GM21723 (cell line): ENCODE data around the gene SURF2.
A peak's percentile ranks its signal among the peaks of the same experiment; 100 is the strongest.
"Not testable (repeated sequence)": the region's sequence is repeated elsewhere in the genome, so short reads cannot be mapped to it uniquely, and the experiment has no call there.

Experiments used
- ATAC-seq: cut with Tn5 transposase; IDR thresholded peaks from one replicate; pipeline ENCODE4 v1.9.1; 2021; ENCODE audit warnings: mild to moderate bottlenecking, moderate library complexity; ENCODE audit not compliant: unreplicated experiment

SURF2 gene

DNA sequence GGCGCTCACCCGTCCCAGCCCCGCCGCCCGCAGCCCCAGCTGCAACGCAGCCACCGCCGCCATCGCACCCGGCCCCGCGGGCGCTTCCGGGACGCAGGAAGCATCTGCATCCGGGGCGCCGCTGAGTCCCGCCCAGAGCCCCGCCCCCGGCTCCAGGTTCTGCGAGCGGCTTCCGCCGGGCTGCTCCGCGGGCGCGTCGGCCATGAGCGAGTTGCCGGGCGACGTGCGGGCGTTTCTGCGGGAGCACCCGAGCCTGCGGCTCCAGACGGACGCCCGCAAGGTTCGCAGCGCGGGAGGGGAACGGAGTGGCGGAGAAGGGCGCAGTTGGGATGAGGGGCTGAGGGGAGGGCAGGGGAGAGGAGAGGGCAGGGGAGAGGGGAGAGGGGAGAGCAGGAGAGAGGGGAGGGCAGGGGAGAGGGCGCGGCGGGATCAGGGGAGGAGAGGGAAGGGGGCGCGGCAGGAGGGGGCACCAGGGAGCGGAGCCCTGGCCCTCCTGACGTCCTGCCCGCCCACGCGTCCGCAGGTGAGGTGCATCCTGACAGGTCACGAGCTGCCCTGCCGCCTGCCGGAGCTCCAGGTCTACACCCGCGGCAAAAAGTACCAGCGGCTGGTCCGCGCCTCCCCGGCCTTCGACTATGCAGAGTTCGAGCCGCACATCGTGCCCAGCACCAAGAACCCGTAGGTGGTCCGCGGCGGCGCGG is at the start of gene SURF2, which contains the start of gene SURF1:
TSS of gene SURF2 (plus strand) at position 160 of the 701 bp plus-strand sequence. CDS start at position 203, 43 bp downstream.
TSS of gene SURF1 (minus strand) at position 97 of the 701 bp plus-strand sequence. CDS start at position 63, 34 bp downstream.
- ATAC-seq, result peak; percentile 50

DNA sequence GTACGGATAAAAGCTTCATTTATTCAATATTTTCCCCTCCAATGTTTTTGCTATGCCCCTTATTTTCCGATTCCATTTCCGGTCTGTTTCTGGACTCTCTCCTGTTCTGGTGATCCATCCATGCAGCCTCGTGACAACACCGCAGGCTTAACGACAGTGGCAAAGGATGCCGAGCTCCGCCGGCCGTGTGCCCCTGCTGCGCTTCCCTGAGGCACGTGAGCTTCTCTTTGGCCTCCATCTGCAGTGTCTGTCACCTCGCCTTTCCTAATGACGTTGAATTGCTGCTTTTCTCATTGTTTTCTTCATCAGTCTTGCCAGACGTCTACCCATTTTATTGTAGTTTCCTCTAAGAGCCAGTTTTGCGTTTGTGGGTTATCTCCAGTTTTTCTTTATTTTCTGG is 49.0 kb upstream of the SURF2 start:
- no peak for ATAC-seq

DNA sequence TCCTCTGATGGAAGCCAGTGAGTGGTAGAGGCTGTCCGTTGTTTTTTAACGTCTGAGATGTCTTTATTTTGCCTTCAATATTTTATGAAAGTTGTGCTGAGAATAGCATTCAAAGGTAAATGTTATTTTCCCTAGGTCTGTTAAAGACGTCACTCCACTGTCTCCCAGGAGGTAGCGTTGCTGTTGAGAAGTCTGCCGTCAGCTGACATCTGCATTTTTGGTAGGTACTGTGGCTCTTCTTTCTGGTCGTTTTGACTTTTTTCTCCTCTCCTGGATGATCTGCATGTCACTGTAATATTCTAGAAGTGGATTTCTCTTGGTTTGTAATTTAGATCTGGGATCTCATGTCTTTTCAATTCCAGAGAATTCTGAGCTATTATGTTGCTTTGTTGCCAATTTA is 46.7 kb upstream of the SURF2 start:
- ATAC-seq, result no peak

DNA sequence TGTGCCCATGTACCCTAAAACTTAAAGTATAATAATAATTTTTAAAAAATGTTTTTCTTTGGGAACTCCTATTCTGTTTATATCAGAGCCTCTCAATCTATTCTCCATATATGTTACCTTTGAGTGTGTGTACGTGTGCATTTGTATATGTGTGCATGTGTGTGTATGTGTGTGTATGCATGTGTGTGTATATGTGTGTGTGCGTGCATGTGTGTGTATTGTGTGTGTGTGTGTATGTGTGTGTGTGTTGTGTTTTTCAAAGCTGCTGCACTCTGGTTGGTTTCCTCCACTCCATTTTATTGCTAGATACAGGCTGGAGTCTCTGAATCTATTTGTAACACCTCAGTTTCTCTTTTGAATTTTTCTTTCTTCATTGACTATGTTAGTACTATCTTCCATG is 40.4 kb upstream of the SURF2 start:
- ATAC-seq, result no peak

DNA sequence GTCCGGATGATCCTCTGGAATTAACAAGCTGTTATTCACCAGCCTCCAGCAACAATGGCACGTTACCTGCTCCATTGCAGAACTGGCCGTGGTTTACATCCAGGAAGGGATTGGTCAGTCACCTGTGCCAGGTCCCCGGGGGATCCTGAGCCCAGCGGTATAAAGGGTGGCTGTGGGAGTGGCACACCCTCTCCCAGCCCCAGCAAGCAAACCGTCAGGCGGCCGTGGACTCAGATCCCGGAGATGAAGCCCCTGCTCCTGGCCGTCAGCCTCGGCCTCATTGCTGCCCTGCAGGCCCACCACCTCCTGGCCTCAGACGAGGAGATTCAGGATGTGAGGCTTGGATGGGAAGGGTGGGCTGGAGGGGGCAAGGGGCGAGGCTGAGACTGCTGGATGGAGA is 38.8 kb upstream of the SURF2 start:
- not testable (repeated sequence) for ATAC-seq

DNA sequence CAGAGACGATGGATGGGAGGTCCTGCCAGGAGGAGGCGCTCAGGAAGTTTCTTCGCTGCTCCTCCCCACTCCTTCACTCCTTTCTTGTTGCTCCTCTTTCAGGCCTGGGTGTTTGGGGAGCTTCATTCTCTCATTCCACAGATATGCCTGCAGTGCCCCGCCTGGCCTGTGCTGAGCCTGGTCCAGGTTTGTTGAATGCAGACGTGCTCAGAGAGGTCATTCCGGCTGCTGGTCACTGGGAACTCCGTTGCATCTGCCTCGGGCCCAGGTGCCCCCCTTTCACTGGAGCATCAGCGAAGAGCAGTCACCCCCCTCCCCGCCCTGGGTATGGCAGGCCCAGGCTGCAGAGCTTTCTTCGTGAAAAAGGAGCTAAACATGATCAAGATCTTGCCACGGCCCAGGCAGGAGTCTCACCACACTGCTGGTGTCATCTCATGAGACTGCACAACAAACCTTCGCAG is 35.9 kb upstream of the SURF2 start:
- no peak for ATAC-seq

DNA sequence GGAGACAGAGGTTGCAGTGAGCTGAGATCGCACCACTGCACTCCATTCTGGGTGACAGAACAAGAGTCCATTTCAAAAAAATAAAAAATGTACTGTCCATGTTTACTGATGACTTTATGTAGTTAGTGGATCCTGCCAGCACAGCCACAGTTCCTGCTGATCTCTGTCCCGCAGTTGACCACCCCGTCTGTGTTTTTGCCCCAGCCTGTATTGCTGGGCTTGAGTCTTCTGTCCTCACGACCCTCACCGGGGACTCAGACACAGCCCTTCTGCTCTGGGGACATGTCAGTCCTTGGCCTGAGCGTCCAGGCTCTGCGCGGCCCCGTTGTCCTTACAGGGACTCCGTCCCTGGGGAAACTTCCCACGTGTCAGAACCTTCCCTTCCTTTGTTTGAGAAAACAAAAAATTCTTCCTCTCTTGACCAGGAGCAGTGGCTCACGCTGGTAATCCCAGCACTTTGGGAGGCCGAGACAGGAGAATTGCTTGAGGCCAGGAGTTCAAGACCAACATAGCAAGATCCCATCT is 34.9 kb upstream of the SURF2 start:
- no peak for ATAC-seq

DNA sequence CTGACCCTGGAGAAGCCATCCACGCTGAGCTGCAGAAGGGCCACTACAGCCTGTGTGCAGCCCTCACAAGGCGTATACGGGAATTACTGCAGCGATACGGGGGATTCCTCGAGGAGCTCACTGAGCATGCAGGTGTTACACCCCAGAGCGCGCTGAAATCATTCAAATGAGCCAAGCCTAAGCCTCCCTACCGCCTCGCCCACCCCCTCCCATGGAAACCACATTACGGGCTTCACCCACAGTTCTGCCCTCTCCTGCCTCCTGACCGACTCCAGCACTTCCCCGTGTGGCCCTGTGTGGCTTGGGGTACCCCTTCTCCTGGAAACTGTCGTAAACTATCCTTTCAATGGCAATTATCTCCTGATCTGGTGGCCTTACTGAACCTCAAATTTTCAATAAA is 33.6 kb upstream of the SURF2 start:
- no peak for ATAC-seq

DNA sequence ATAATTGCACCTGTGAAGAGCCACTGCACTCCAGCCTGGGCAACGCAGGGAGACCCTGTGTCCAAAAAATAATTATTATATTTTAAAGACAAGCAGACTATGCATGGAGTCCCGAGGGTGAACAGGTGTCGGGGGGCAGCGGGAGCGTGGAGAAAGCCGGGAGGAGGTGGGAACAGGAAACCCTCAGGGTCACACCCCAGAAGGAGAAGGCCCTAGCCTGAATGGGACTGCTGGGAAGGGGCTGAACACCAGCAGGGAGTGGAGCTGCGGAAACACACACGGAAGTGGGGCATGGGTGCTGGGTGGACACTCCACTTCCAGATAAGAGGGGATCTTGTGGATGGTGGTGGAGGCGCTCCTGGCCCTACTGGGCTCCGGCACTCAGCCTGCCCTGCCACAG is 33.1 kb upstream of the SURF2 start:
- ATAC-seq, result no peak

DNA sequence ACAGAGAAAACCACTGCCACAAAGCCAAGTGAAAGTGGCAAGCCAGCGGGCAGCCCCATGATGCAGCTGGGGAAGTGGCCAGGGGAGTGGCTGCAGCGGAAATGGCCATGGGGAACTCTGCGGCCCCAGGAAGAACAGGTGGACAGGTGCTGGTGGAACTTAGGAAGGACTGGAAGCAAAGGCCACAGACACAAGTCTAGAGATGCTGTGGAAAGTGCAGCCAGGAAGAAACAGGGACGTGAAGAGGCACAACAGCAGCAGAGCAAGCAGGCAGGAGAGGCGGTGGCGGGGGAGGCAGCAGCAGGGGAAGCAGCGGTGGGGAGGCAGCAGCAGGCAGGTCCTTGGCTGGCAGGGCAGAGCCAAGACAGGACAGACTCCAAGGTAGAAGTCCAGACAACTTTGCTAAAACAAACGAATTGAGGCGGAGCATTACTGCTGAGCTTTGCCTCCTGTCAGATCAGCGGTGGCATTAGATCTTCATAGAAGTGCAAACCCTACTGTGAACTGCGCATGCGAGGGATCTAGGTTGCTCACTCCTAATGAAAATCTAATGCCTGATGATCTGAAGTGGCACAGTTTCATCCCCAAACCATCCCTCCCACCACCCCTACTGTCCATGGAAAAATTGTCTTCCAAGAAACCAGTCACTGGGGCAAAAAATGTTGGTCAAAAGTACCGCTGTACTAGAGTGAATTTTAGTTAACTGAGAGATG is 32.2 kb upstream of the SURF2 start:
- no peak for ATAC-seq

DNA sequence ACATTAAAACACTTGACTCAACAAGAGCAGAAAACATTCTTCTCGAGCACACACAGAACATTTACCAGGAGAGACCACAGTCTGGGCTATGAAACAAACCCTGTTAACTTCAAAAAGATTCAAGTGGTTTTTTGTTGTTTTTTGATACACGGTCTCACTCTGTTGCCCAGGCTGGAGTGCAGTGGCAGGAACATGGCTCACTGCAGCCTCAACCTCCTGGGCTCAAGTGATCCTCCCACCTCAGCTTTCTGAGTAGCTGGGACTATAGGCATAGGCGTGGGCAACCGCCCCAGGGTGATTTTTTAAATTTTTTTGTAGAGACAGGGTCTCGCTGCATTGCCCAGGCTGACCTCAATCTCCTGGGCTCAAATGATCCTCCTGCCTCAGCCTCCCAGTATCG is 29.3 kb upstream of the SURF2 start:
- not testable (repeated sequence) for ATAC-seq

DNA sequence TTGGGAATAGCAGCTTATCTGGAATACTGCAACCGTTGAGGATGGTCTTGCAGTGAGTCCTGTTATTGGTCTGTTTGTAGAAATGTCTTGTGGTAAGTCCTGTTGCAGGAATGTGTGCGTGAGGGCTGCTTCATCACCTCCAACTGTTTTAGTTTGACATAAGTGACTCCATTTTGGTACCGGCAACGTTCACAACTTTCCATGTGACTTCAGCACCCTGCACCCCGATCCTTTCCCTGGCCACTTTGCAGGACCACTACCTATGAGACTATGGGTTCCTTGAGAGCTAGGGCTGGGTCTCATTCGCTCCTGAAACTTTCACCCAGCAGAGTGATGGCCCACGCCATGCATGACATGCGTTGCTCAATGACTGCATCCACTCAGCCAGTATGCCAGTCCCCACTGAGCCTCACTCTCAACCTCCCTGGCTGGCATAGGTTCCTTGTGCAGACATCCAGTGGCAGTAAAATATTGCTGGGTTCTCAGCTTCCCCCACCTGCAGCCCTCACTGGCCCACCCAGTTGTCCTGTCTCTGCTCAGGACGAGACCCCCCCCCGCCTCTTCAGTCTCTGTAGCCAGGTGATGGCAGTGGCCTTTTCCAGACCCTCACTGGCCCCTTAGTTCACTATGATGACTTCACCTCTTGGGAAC is 28.4 kb upstream of the SURF2 start:
- ATAC-seq, result no peak

DNA sequence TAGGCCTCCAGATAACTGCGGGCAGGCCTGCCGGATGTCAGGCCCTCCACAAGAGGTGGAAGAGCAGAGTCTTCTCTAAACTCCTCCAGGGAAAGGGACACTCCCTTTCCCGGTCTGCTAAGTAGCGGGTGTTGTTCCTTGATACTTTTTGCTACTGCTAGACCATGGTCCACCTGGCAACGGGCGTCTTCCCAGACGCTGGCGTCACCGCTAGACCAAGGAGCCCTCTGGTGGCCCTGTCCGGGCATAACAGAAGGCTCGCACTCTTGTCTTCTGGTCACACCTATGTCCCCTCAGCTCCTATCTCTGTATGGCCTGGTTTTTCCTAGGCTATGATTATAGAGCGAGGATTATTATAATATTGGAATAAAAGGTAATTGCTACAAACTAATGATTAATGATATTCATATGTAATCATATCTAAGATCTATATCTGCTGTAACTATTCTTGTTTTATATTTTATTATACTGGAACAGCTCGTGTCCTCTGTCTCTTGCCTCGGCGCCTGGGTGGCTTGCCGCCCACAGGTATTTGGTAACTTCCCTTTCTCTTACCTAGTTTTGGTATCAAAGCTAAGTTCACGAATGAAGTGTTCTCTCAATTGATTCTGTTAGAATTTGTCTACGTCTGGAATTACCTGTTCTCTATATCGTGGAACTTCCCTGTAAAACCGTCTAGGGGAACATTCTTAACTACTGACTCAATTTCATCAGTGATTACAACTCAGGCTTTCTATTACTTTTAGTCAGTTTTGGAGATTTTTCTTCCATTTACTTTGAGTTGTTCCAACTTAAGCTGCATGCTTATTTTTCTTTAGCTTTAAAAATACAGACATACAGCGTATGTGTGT is 26.8 kb upstream of the SURF2 start:
- ATAC-seq, result not testable (repeated sequence)

DNA sequence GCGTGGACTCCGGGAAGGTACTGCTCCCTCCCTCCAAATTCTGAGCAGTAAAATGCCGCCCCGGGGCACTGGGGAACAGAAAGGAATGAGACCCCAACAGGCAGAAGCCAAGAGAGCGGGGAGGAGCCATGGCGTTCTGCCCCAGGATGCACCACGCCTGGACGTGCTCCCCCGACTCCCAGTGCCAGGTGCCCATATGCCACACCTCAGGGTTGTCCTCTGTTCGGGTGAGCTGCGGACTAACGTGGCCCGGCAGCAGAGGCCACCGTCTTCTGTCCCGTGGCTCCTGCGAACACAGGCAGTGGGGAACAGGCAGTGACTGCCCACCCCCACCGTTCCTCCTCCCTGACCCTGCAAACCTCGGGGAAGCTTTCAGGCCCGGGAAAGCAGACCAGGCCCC is 25.1 kb upstream of the SURF2 start:
- no peak for ATAC-seq

DNA sequence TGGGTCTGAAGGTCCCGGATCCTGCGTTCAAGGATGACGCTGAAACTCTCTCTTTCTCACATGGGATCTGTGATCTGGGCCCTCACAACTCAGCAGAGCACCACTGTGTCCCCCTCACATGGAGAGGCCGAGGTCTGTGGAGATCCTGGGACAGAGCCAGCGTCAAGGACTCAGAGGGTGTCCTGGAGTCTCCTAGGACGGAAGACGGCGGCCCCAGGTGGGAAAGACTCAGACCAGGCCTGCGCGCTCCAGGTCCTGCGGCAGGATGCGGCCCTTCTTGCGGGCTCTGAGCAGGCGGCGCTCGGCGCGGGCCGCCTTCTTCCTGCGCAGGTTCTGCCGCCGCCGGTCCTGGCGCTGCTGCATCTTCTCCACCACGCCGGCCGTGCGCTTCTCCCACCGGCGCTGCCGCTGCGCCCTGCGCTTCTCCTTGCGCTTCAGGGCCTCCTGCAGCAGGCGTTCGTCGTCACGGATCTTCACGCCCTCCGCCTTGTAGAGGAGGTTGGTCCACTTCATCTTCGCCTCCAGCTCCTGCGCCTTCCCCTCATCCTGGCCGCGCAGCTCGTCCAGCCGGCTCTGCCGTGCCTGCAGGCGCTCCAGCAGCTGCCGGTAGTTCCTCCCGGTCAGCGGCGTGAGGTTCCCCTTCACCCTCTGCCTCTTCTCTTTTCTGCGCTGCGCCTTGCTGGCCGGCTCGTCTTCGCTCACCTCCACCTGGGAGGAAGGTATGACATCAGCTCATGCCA is 24.5 kb upstream of the SURF2 start:
- no peak for ATAC-seq

DNA sequence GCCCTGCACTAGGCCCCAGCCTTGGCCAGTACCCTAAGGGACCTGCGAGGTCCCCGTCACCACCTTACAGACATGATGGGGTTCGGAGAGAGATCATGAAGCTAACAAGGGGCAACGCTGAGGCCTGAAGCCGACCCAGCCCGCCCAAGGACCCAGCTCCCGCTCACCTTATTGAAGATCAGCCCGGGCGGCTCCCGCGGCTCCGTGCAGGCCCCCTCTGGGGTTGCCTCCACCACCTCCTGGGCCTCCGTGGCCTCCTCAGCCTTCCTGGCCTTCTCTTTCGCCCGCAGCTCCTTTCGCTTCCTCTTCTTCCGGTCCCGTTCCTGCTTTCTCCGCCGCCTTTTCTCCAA is 24.0 kb upstream of the SURF2 start:
- ATAC-seq, result no peak

DNA sequence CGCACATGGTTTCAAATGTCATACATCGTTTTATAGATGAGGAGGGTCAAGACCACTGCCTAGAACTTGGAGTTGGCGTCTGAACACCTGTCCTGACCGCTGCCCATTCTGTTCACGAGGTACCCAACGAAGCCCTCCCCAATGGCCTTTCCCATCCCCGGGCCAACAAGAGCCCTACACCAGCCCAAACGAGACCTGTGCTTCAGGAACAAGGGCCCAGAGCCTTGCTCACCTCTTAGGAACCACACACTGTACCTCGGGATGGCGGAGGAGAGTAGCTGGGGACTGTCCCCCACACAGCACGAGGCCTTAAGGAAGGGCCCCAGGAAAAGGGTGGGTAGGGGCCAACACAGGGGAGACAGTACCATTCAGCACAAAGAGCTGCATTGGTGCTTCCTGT is 23.3 kb upstream of the SURF2 start:
- no peak for ATAC-seq

DNA sequence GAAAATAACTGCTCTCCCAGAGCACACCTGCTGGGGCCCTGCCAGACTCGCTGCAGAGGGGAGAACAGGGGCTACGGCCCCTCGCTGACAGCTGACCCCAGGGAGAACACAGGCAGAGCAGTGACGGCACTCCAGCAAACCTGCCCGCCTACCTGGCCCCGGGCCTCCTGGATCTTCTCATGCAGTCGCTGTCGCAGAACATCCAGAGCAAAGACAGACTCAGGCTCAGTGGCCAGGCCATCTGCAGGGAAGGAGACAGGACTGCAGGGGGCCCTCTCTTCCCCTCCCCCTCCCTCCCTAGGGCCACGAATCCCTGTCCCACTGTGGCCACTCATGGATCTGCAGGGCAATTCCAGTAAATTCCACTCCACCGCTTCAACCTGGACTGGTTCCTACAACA is 22.8 kb upstream of the SURF2 start:
- no peak for ATAC-seq

DNA sequence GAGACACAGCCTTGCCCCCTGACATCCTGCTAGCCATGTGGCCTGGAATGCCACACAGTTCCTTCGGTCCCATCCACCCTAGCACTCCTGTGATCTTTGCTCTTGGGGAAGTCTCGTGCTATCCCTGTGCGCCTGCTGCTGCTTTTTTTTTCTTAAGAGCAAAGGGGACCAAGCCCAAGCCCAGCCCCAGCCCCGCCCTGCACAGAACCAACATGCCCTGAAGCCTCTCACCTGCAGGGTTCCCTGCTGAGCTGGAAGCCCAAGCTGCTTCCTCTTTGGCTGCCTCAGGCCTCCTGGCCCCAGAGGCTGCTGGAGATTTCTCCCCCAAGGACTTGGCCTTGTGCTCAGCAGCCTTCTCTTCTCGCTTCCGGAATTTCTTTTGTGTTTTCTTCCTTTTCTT is 22.2 kb upstream of the SURF2 start:
- no peak for ATAC-seq

DNA sequence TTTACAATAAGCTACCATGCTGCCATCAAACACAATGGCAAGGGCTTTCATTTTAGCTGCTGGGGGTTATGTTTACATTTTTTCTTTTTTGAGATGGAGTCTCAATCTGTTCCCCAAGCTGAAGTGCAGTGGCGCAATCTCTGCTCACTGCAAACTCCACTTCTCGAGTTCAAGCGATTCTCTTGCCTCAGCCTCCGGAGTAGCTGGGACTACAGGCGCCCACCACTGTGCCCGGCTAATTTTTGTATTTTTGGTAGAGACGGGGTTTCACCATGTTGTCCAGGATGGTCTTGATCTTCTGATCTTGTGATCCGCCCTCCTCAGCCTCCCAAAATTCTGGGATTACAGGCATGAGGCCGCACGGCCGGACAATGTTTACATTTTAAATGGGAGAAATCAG is 21.5 kb upstream of the SURF2 start:
- ATAC-seq, result not testable (repeated sequence)
